Kidney epithelial cell (primary cell): ENCODE results near the gene CDK18. TPM values are rescaled to one million over a fixed set of nuclear protein-coding genes. Genes with fewer than 3 reads are reported as not detected.

ENCODE experiments used
- DNase-seq: peaks from one replicate; pipeline ENCODE4 v3.0.0-alpha.2; 2010; ENCODE audit warnings: low read depth
- H3K27me3 ChIP-seq: 2 replicates; pipeline ENCODE4 v1.6.0; 2011; ENCODE audit warnings: low read length; ENCODE audit not compliant: control insufficient read depth, insufficient read depth
- H3K36me3 ChIP-seq: 2 replicates; pipeline ENCODE4 v1.5.1; 2011; ENCODE audit warnings: low read length; ENCODE audit not compliant: control insufficient read depth, insufficient read depth
- H3K4me3 ChIP-seq: 2 replicates; pipeline ENCODE4 v1.5.1; 2011; ENCODE audit warnings: low read depth, mild to moderate bottlenecking, control low read depth, low read length
- CTCF ChIP-seq: IDR thresholded peaks from 2 replicates; pipeline ENCODE4 v1.5.1; 2011; ENCODE audit warnings: mild to moderate bottlenecking, moderate library complexity, low read length, control low read depth, inconsistent platforms; ENCODE audit not compliant: insufficient read depth, poor library complexity, severe bottlenecking
- total RNA-seq: library from RNA; depleted of rRNA; stranded (reverse); fragments of >200 nt; gene quantifications from 2 replicates; pipeline ENCODE4 v1.2.3, GENCODE V29; 2015

Gene CDK18
- total RNA-seq, 1 donor from 2014 or later, result 12.1 TPM

GRCh38 chr1:205561501-205562203 is 57.2 kb downstream of the CDK18 start:
- H3K36me3 ChIP-seq, result no peaks in the 10 kb centered on the region
- H3K27me3 ChIP-seq, result peaks cover 14% of the 10 kb centered on the region
- TF ChIP-seq CTCF, result no peak
- no peak overlapping the region for H3K4me3 ChIP-seq
- no peak for DNase-seq

GRCh38 chr1:205563927-205564441 is 59.5 kb downstream of the CDK18 start:
- Histone ChIP-seq H3K4me3 (no peak overlapping the region), H3K36me3 (no peaks in the 10 kb centered on the region), H3K27me3 (peaks cover 33% of the 10 kb centered on the region)
- DNase-seq, result no peak
- no peak for TF ChIP-seq CTCF

GRCh38 chr1:205565799-205566198 is 61.3 kb downstream of the CDK18 start:
- TF ChIP-seq CTCF, result no peak
- peaks cover 48% of the 10 kb centered on the region for H3K27me3 ChIP-seq
- no peaks in the 10 kb centered on the region for H3K36me3 ChIP-seq
- no peak overlapping the region for H3K4me3 ChIP-seq
- DNase-seq, result no peak

- no peak for DNase-seq
- no peaks in the 10 kb centered on the region for H3K36me3 ChIP-seq
- peaks cover 65% of the 10 kb centered on the region for H3K27me3 ChIP-seq
- no peak for TF ChIP-seq CTCF
- H3K4me3 ChIP-seq, result no peak overlapping the region
Observed at GRCh38 chr1:205567716-205568115, 63.2 kb downstream of the CDK18 start.

- no peak for TF ChIP-seq CTCF
- DNase-seq, result no peak
- H3K36me3 ChIP-seq, result no peaks in the 10 kb centered on the region
- H3K4me3 ChIP-seq, result no peak overlapping the region
- peaks cover 65% of the 10 kb centered on the region for H3K27me3 ChIP-seq
Observed at GRCh38 chr1:205568135-205568468, 63.6 kb downstream of the CDK18 start.
